ENCODE measurements around the gene GDF7.

Gene GDF7

DNA sequence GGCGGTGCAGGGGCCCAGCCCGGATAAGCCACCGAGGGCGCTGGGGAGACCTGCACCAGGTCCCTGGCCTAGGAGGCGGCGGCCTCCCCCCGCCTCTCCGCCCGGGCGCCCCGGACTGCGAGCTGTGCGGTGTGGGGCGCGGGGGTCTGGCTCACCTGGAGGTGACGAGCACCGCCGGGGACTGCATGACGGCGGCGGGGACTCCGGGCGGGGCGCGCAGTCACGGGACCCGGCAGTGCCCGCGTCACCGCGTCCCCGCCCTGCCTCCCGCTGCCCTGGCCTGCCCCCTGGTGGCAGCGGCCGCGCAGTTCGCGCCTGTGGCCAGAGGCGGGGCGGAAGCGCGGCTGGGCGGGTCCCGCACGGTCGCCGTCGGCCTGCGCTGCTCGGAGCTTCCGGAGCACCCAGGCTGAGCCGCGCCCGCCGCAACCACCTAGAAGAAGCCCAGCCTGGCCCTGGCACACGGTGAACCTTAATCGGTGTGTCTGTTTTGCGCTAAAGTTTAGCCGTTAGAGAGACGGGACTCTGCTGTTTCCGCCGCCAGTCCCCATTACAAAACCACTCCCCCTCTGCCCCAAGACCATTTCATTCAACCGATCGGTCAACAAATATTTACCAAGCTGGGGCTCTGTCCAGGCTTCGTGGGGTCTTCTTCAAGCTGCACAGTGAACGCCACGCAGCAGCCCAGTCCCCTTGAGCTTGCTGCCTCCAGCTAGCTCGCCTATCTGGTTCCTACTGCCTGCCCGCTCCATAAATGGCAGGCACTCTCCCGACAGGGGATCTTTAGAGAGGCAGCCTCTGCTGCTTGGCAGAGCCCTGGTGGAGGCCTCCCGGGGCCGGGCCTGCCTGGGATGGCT, 15.8 kb upstream of the GDF7 start, which contains the start of gene HS1BP3:
TSS of gene HS1BP3 (minus strand) at position 222 of the 854 bp plus-strand sequence. CDS start at position 187, 35 bp downstream.
- DNase-seq (ENCODE audit: low read depth), result no peak
- TF ChIP-seq CTCF (IDR thresholded peaks at IDR 0.05; ENCODE audit: low read depth, low read length, missing control alignments), result peak; percentile 55
- H3K4me3 ChIP-seq (ENCODE audit: low read depth, low read length), result peak within 1 kb of the TSS; percentile 87
- in situ Hi-C loops (cut with HindIII; ENCODE audit: low sequenced_read_pairs), result no loop called here

- no peak for TF ChIP-seq CTCF (IDR thresholded peaks at IDR 0.05; ENCODE audit: low read depth, low read length, missing control alignments)
- H3K4me3 ChIP-seq (ENCODE audit: low read depth, low read length), result peak overlapping the region; percentile 87
- in situ Hi-C loops (cut with HindIII; ENCODE audit: low sequenced_read_pairs), result no loop called here
- DNase-seq (ENCODE audit: low read depth), result no peak
These were observed 15.2 kb upstream of the GDF7 start for GRCh38 chr2:20651731-20652099.

GRCh38 chr2:20652141-20652540, 14.8 kb upstream of the GDF7 start:
- in situ Hi-C loops (cut with HindIII; ENCODE audit: low sequenced_read_pairs), result no loop called here
- TF ChIP-seq CTCF (IDR thresholded peaks at IDR 0.05; ENCODE audit: low read depth, low read length, missing control alignments), result no peak
- DNase-seq (ENCODE audit: low read depth), result no peak
- no peak overlapping the region for H3K4me3 ChIP-seq (ENCODE audit: low read depth, low read length)

DNA sequence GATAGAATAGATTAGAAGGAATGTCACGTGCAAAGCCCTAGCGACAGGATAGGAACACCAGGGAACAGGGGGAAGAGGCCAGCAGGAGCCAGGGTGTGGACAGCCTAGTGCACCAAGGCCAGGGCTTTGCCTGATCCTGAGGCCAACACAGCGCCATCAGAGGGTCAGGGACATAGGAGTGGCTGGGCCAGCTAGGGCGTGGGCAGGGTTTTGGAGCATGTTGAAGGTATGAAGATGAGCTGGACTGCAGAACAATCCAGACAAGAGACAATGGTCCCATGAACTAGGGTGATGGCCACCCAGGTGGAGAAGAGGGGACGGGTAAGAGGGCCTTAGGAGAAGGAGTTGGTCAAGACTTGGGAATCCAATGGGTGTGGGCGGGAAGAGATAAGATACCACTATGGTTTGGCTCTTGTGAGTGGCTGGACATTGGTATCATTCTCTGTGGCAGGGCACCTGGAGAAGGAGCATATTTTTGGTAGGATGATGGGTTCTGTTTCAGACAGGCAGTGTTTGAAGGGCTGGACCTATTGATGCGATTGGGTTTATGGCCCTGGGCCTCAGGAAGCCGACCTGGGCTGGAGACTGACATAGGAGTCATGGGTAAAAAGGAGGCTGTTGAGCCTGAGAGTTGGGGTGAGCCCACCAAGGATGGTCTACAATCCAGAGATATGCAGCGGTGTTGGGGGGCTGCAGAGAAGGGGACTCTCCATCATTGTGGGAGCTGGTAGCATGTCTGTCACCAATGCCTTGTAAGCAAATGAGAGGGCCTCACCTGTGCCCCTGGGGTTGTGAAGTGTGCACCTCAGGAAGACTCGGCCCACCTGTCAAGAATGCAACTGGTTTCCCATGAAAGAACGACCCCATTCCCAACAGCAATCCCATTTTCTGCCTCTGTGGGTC, 14.0 kb upstream of the GDF7 start:
- in situ Hi-C loops (cut with HindIII; ENCODE audit: low sequenced_read_pairs), result no loop called here
- no peak for TF ChIP-seq CTCF (IDR thresholded peaks at IDR 0.05; ENCODE audit: low read depth, low read length, missing control alignments)
- no peak overlapping the region for H3K4me3 ChIP-seq (ENCODE audit: low read depth, low read length)
- no peak for DNase-seq (ENCODE audit: low read depth)

- TF ChIP-seq CTCF (IDR thresholded peaks at IDR 0.05; ENCODE audit: low read depth, low read length, missing control alignments), result no peak
- no peak for DNase-seq (ENCODE audit: low read depth)
- in situ Hi-C loops (cut with HindIII; ENCODE audit: low sequenced_read_pairs), result no loop called here
- no peak overlapping the region for H3K4me3 ChIP-seq (ENCODE audit: low read depth, low read length)
These were observed 13.0 kb upstream of the GDF7 start for GRCh38 chr2:20653695-20654534.

DNA sequence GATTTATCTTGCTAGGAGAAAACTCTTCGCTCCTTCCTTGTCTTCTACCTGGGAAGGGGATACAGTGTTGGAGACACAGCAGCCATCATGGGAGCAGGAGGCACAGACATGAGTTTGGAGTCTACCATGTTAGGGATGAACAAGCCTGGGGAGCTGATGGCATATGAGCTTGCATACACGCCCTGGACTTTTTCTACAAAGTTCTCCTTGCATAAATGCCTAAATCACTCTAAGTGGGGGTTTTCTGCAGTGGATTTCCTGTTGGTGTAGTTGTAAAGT, 12.5 kb upstream of the GDF7 start:
- no peak overlapping the region for H3K4me3 ChIP-seq (ENCODE audit: low read depth, low read length)
- no peak for DNase-seq (ENCODE audit: low read depth)
- in situ Hi-C loops (cut with HindIII; ENCODE audit: low sequenced_read_pairs), result no loop called here
- no peak for TF ChIP-seq CTCF (IDR thresholded peaks at IDR 0.05; ENCODE audit: low read depth, low read length, missing control alignments)

Measured in astrocyte of the cerebellum (primary cell).